CD14-positive monocyte (primary cell): ENCODE measurements around the gene KCNQ1. TPM values are rescaled to one million over a fixed set of nuclear protein-coding genes. Genes with fewer than 3 reads are reported as not detected.

ENCODE experiments used
- DNase-seq, 3 donors: peaks; one replicate each; pipeline ENCODE4 v3.0.0-alpha.2; 2011 to 2022
- H2AFZ ChIP-seq: 2 replicates; pipeline ENCODE4 v1.6.0; 2012; ENCODE audit warnings: mild to moderate bottlenecking, low read depth, low read length, inconsistent platforms; ENCODE audit not compliant: insufficient read depth, poor library complexity, severe bottlenecking
- H3K27ac ChIP-seq, 2 donors: 1 replicate in 1 of 2; 2 replicates in 1 of 2; pipeline ENCODE4 v1.5.1; 2012 to 2013; ENCODE audit warnings: low read length in 2 of 2, control low read depth in 1 of 2, inconsistent platforms in 1 of 2, low read depth in 1 of 2, mild to moderate bottlenecking in 1 of 2
- H3K27me3 ChIP-seq, 2 donors: one replicate each; pipeline versions ENCODE4 v1.6.0 to v1.6.1; 2011 to 2013; ENCODE audit warnings: low read length in 2 of 2; ENCODE audit not compliant: control insufficient read depth in 2 of 2, insufficient read depth in 2 of 2
- H3K36me3 ChIP-seq, 2 donors: replicated peaks in 1 of 2; 1 replicate in 1 of 2; 2 replicates in 1 of 2; pipeline versions ENCODE4 v1.5.1 to v1.6.1; 2012 to 2013; ENCODE audit warnings: low read length in 2 of 2, control low read depth in 1 of 2, inconsistent platforms in 1 of 2, mild to moderate bottlenecking in 1 of 2; ENCODE audit not compliant: insufficient read depth in 2 of 2, control insufficient read depth in 1 of 2
- H3K4me1 ChIP-seq, 2 donors: 1 replicate in 1 of 2; 2 replicates in 1 of 2; pipeline versions ENCODE4 v1.5.1 to v1.6.1; 2012 to 2013; ENCODE audit warnings: low read length in 2 of 2, control low read depth in 1 of 2, inconsistent platforms in 1 of 2, mild to moderate bottlenecking in 1 of 2, moderate library complexity in 1 of 2; ENCODE audit not compliant: insufficient read depth in 2 of 2, control insufficient read depth in 1 of 2
- H3K4me2 ChIP-seq: replicated peaks from 2 replicates; pipeline ENCODE3; 2012; ENCODE audit warnings: low read length, moderate library complexity, mild to moderate bottlenecking; ENCODE audit not compliant: poor library complexity, severe bottlenecking; ENCODE audit errors: extremely low read depth
- H3K4me3 ChIP-seq, 3 experiments: fragments of 200-600 bp in 1 of 3; sonication (generic) in 1 of 3; replicated peaks in 1 of 3; 1 replicate in 2 of 3; 2 replicates in 1 of 3; pipeline ENCODE4 v1.5.1; 2011 to 2013; ENCODE audit warnings: low read length in 3 of 3, mild to moderate bottlenecking in 3 of 3, control low read depth in 2 of 3, low read depth in 2 of 3, inconsistent platforms in 1 of 3, moderate library complexity in 1 of 3
- H3K79me2 ChIP-seq: 2 replicates; pipeline ENCODE4 v1.6.0; 2012; ENCODE audit warnings: mild to moderate bottlenecking, control low read depth, inconsistent platforms, low read length, moderate library complexity; ENCODE audit not compliant: insufficient read depth
- H3K9ac ChIP-seq: 2 replicates; pipeline ENCODE4 v1.6.0; 2017; ENCODE audit warnings: low read length, mild to moderate bottlenecking; ENCODE audit not compliant: insufficient read depth, poor library complexity, severe bottlenecking
- H3K9me3 ChIP-seq, 2 donors: replicated peaks in 1 of 2; 1 replicate in 1 of 2; 2 replicates in 1 of 2; pipeline versions ENCODE4 v1.5.1 to v1.6.1; 2012 to 2013; ENCODE audit warnings: low read length in 2 of 2, control low read depth in 1 of 2; ENCODE audit not compliant: control insufficient read depth in 1 of 2, insufficient read depth in 1 of 2
- H4K20me1 ChIP-seq: 2 replicates; pipeline ENCODE4 v1.6.0; 2012; ENCODE audit warnings: mild to moderate bottlenecking, low read length, control low read depth, moderate library complexity; ENCODE audit not compliant: insufficient read depth
- H3K27ac Mint-ChIP-seq, 7 donors: one replicate each; pipeline ENCODE4 v1.8.0; 2020; ENCODE audit warnings: mild to moderate bottlenecking in 7 of 7, mixed read lengths in 7 of 7, moderate library complexity in 6 of 7, inconsistent platforms in 2 of 7
- H3K27me3 Mint-ChIP-seq, 3 donors: one replicate each; pipeline ENCODE4 v1.8.0; 2021 to 2022; ENCODE audit warnings: low read depth in 3 of 3, mild to moderate bottlenecking in 3 of 3, mixed read lengths in 3 of 3, moderate library complexity in 3 of 3, inconsistent platforms in 1 of 3
- H3K36me3 Mint-ChIP-seq, 2 donors: one replicate each; pipeline ENCODE4 v1.8.0; 2020; ENCODE audit warnings: mixed read lengths in 2 of 2, inconsistent platforms in 1 of 2, mild to moderate bottlenecking in 1 of 2
- H3K4me1 Mint-ChIP-seq: one replicate; pipeline ENCODE4 v1.8.0; 2020; ENCODE audit warnings: mild to moderate bottlenecking, mixed read lengths
- H3K4me3 Mint-ChIP-seq, 2 donors: one replicate each; pipeline ENCODE4 v1.8.0; 2020; ENCODE audit warnings: mild to moderate bottlenecking in 2 of 2, mixed read lengths in 2 of 2, moderate library complexity in 1 of 2
- H3K9me3 Mint-ChIP-seq, 7 donors: one replicate each; pipeline ENCODE4 v1.8.0; 2020 to 2022; ENCODE audit warnings: mixed read lengths in 7 of 7, mild to moderate bottlenecking in 6 of 7, moderate library complexity in 6 of 7, inconsistent platforms in 2 of 7
- WGBS: methylation state at CpG from one replicate; pipeline ENCODE4 v1.1.5; 2013; ENCODE audit warnings: missing lambda C conversion rate; ENCODE audit not compliant: insufficient coverage; 5-methylcytosine and 5-hydroxymethylcytosine counted together
- intact Hi-C, 2 donors: fragments of 100-400 bp; cut with micrococcal nuclease; formaldehyde crosslinking; loops; one replicate each; pipeline versions ENCODE4 v1.15.0 to v1.15.1; 2023
- polyA plus RNA-seq, 3 donors: library from polyadenylated mRNA; depleted of rRNA in 1 of 3; unstranded in 2 of 3; stranded (reverse) in 1 of 3; fragments of 300-500 nt in 2 of 3; fragments of >200 nt in 1 of 3; fragmentation: Illumina TruSeq in 2 of 3; gene quantifications; 1 replicate in 2 of 3; 2 replicates in 1 of 3; pipeline ENCODE4 v1.2.3, GENCODE V29; 2012 to 2021
- TF ChIP-seq, protein P1 (sequence below): fragments of 200-600 bp; IDR thresholded peaks from one replicate; pipeline ENCODE4 v1.8.0; 2022; ENCODE audit warnings: antibody characterized with exemption, mild to moderate bottlenecking

Gene KCNQ1
- polyA plus RNA-seq, 3 donors, result 14.9 to 31.8 (median 21.6) TPM

DNA sequence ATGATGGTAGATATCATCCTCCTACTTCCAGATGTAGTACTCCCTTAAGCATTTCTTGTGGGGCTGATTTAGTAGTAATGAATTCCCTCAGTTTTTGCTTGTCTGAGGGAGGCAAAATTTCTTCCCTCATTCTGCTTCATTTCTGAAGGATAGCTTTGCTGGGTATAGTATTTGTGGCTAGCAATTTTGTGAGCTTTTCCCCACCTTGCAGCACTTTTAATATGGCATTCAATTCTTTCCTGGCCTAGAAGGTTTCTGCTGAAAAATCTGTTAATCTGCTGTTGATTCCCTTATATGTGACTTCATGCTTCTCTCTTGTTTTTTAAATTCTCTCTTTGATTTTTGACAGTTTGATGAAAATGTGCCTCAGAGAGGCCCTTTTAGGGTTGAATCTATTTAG is 204.6 kb downstream of the KCNQ1 start:
- peaks cover 36 to 79% (median 64%) of the 10 kb centered on the region in 7 donors for H3K9me3 Mint-ChIP-seq
- H4K20me1 ChIP-seq, result peaks cover 53% of the 10 kb centered on the region
- H2AFZ ChIP-seq, result no peak overlapping the region
- H3K79me2 ChIP-seq, result no peaks in the 10 kb centered on the region
- H3K9ac ChIP-seq, result no peak overlapping the region
- no peak overlapping the region for H3K4me2 ChIP-seq
- H3K4me3 ChIP-seq, result no peak overlapping the region
- H3K27me3 Mint-ChIP-seq, result peaks cover 0 to 2% (median 1%) of the 10 kb centered on the region in 3 donors
- DNase-seq, result no peak
- peaks cover 30 to 37% of the 10 kb centered on the region in 2 donors for H3K36me3 Mint-ChIP-seq
- H3K4me1 ChIP-seq, result peaks cover 0 to 5% of the 10 kb centered on the region in 2 donors
- peaks cover 2 to 22% of the 10 kb centered on the region in 2 donors for H3K36me3 ChIP-seq
- no peak overlapping the region for H3K27ac ChIP-seq
- no peaks in the 10 kb centered on the region for H3K27me3 ChIP-seq
- peaks cover 4% of the 10 kb centered on the region for H3K4me1 Mint-ChIP-seq
- no peak overlapping the region for H3K4me3 Mint-ChIP-seq
- intact Hi-C loops, result no loop called here
- peaks cover 53 to 54% of the 10 kb centered on the region in 2 donors for H3K9me3 ChIP-seq
- H3K27ac Mint-ChIP-seq, result no peak overlapping the region
- TF ChIP-seq, protein P1, sequence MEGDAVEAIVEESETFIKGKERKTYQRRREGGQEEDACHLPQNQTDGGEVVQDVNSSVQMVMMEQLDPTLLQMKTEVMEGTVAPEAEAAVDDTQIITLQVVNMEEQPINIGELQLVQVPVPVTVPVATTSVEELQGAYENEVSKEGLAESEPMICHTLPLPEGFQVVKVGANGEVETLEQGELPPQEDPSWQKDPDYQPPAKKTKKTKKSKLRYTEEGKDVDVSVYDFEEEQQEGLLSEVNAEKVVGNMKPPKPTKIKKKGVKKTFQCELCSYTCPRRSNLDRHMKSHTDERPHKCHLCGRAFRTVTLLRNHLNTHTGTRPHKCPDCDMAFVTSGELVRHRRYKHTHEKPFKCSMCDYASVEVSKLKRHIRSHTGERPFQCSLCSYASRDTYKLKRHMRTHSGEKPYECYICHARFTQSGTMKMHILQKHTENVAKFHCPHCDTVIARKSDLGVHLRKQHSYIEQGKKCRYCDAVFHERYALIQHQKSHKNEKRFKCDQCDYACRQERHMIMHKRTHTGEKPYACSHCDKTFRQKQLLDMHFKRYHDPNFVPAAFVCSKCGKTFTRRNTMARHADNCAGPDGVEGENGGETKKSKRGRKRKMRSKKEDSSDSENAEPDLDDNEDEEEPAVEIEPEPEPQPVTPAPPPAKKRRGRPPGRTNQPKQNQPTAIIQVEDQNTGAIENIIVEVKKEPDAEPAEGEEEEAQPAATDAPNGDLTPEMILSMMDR, result no peak

- Mint-ChIP-seq H3K4me3 (no peak overlapping the region), H3K36me3 (peaks cover 30 to 33% of the 10 kb centered on the region in 2 donors), H3K27ac (no peak overlapping the region), H3K4me1 (peaks cover 8% of the 10 kb centered on the region), H3K9me3 (peaks cover 31 to 78% (median 63%) of the 10 kb centered on the region in 7 donors), H3K27me3 (peaks cover 0 to 3% (median 2%) of the 10 kb centered on the region in 3 donors)
- Histone ChIP-seq H4K20me1 (peaks cover 57% of the 10 kb centered on the region), H2AFZ (no peak overlapping the region), H3K4me2 (no peak overlapping the region), H3K27ac (no peak overlapping the region), H3K27me3 (no peaks in the 10 kb centered on the region), H3K4me3 (no peak overlapping the region), H3K79me2 (no peaks in the 10 kb centered on the region), H3K9ac (no peak overlapping the region), H3K4me1 (peaks cover 0 to 6% of the 10 kb centered on the region in 2 donors), H3K9me3 (peaks cover 49 to 53% of the 10 kb centered on the region in 2 donors), H3K36me3 (peaks cover 2 to 17% of the 10 kb centered on the region in 2 donors)
- intact Hi-C loops, result no loop called here
- WGBS, result no CpG with 5 or more reads among the region's 2 CpGs
- DNase-seq, result no peak
- TF ChIP-seq, protein P1, result no peak
Observed at GRCh38 chr11:2649848-2650247, 205.0 kb downstream of the KCNQ1 start.
